SK-MEL-5 (cell line): Measurements from ENCODE around the gene IL3. TPM values are rescaled to one million over a fixed set of nuclear protein-coding genes. Genes with fewer than 3 reads are reported as not detected.

Experiments used
- DNase-seq: peaks from one replicate; pipeline ENCODE4 v3.0.0-alpha.2; 2016; ENCODE audit warnings: low read depth, low spot score
- in situ Hi-C: cut with HindIII; loops from 2 replicates; pipeline ENCODE4 v1.10.0; 2016; ENCODE audit warnings: low sequenced_read_pairs, high pct_unique_total_duplicates, low pct_unique_long_range_greater_than_20kb
- total RNA-seq: library from RNA; depleted of rRNA; stranded (reverse); fragments of >200 nt; shearing (Covaris generic); gene quantifications from 2 replicates; pipeline ENCODE4 v1.2.3, GENCODE V29; 2014

Gene IL3
- total RNA-seq, 1 experiment from 2014 or later = not detected

DNA sequence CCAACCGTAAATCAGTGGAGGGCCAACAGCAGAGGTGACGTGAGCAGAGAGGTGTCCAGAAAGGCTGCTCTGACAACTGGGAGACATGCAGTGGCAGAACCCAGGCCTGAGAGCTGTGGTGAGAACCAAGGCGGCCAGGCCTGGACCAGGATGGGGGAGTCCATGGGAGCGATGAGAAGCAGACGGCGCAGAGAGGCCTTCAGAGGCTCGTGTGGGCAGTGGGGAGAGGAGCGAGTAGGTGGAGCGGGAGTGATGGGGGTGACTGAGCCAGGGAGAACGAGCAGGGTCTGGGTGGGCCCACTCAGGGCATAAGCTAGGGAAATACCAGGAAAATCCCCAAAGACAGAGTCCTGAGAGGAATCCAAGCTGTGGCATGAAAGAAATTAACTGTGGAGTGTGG, 7.9 kb upstream of the IL3 start:
- no peak for DNase-seq
- in situ Hi-C loops = no loop called here

DNA sequence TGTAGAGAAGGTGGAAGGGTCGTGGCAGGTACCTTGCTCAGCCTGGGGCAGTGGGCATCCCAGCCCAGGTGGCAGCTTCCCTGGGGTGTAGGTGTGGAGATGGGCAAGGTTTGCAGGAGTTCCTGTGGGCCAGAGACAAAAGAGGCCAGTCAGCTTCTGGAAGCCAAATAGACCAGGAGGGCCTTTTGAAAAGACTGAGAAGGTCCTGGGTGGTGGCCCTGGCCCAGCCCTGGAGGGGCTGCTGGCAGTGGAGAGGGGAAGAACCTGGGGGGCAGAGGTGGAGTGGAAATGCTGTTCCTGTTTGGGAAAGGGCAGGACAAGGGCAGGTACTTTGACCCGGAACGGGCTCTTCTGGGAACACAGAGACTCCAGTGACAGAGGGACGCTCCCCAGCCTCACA, 7.0 kb upstream of the IL3 start:
- in situ Hi-C loops = no loop called here
- DNase-seq = no peak

DNA sequence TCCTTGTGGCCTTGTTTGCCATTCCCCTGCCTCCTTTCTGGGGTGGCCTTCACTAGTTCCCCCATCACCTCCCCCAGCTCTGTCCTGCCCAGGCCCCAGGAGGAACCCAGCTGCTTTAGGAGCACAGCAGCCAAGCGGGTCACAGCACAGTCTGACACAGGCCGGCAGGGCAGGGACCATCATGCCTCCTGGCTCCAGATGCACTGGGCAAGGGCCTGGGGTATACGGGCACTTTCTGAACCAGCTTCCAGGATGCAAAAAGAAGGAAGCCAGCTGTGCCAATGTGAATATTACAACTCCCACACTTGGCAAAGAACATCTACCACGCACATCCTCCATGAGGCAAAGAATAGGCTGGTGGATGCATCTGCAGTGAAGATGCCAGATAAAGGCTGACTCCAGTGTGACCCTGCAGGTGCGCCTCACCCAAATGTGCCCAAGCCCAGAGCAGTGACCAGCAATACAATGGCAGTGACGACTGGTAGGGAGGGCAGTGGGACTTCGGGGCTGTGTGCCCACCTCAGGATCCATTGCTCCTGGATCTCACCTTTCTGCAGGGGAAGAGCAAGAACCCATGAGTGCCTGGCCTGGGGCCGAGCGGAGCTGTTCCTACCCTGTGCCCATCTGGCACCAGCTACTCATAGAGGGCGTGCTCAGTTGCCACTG, 6.3 kb upstream of the IL3 start:
- DNase-seq = no peak
- in situ Hi-C loops = no loop called here

DNA sequence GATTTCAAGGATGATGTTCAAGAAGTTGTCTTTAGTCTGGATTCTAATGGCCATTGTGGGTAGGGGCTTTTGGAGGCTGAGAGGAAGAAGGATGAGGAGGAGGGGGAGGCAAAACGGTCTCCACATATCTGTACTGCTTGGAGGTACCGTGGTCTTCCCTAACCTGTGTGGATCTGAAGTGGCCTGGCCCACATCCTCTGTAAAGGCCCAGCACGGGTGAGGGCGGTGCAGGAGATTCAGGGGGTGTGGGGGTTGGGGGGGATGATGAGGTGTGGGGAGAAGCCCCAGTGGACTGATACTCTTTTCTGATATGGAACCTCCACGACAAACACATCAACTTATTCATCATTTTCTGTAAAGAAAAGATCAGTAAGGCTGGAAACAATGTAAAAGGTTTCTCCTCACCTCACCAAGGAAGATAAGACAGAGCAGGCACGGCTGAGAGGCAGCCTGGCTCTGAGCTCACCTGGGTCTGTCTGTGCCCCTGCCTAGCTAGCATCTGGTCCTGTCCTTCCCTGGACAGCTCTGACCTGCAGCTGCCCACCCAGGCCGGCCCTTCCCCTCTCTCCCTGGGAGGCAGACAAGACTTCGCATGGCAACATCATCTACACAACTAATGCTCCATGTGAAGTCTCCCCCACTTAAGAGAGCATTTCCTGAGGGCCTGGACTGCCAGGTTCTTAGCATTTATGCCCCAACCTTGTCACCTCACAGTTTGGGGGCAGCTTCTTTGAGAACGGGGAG, 5.6 kb upstream of the IL3 start:
- no peak for DNase-seq
- in situ Hi-C loops = no loop called here

DNA sequence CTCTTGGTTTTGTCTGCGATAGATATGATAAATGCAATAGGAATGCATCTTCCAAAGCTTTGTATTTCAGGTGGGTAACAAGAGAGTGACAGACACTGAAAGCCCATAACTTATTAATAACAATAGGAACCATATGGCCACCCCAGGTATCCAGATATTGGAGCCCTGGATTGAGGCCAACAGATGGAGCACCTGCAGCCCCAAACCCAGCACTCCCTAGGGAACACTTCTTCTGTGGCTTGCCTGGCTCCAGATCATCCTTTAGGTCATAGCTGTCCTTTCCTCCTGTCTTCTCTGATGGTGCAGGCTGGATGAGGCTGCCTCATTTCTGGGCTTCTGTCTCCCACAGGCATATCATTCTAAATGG, 5.0 kb upstream of the IL3 start:
- in situ Hi-C loops = no loop called here
- DNase-seq = no peak

DNA sequence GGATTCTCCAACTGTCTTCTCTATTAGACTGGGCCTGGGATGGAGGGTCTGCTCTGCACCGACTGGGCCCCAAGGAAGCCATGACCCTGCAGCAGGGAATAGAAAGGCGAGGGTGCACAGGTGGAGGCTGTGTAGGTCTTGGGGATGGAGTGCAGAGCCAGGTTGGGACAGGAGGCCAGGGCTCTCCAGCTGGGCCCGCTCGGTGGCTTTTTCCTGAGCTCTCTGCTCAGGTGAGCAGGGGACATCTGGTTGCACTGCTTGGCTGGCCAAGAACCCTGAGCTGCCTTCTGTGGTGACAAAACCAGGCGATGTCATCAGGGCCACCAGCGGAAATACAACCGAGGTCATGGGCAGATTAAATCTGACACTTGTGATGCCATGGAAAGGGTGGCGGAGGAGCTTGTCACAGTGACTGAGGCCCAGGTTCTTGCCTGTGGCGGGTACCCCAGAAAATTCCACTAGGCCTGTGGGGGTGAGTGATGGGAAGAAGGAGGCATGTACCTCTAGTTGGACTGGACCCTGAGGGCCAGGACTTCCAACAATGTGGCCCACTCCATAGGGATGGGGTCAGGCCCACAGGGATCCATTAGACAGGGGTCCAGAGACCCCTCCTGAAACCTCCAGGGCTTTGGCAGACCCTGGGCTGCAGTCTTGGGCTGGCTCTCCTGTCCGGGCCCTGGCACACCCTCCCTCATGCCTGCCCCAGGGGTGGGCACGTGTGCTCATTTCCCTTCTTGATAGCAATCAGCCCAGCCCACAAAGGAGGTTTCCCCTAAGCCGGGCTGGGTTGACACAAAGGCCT, 4.4 kb upstream of the IL3 start:
- no peak for DNase-seq
- in situ Hi-C loops = no loop called here

DNA sequence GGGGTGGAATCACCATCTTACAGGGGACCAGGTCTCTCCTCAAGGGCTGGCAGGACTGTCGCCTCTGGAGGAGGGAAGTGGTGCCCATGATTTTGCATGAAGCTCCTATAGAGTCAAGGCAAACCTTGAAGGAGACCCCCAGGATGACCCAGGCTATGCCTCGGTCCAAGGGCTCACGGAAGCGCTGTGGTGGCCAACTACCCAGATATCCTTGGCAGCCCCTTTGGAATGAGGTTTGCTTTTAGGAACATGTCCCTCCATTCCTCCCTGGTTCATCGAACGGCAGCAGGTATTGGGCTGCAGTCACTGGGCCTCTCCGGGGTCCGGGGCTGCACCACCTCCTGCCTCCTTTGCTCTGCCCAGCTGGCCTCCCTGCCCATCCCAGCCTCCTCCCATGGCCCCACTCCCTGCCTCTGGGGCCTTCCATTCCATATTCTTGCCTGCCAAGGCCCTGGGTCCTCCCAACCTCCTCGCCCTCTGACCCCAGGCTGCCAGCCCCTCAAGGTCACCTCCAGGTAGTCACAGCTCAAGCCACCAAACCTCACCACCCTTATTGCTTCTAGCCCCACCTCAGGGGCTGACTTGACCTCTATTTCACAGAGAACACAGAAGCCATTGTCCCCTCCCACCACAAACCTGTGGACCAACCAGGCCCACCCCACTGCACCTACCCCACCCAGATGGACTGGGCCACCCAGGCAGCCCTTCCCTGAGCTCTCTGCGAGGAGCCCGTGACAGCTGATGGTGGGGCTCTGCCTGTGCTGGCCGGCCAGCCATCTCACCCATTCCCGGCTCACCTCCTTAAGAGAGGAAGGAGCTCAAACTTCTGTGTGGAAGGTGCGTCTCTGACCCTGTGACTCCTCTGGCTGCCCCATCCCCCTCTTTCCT, 3.6 kb upstream of the IL3 start:
- no peak for DNase-seq
- in situ Hi-C loops = no loop called here

DNA sequence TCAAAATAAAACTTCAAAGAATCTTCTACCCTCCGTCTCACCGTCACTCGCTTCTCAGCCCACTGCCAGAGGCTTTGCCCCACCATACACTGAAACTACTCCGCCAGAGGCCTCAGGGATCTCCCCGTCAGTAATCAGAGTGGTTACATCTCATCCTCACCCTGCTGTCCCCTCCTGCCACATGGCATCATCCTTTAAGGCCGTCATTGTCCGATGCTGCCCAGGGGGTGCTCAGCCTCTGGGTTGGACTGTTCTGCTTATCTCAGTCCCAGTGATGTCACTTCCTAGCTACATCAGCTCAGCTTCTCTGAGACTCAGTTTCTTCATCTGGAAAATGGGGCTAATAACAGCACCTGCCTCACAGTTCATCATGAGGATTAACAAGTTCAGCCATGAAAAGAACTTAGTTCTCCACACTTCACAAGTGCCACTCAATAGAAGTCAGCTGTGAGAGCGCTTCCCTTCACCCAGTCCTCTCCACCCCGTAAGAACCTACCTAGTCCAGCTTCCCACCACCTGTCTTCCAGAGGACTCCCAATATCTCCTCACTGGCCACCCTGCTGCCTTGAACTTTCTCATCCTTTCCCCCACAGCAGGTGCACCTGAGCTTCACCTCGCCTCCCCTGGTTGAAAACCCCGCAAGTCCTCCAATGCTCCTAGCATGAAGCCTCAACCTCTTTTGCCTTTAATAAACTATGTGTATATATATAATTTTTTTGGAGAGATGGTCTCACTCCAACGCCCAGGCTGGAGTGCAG, 2.8 kb upstream of the IL3 start:
- in situ Hi-C loops = no loop called here
- no peak for DNase-seq

DNA sequence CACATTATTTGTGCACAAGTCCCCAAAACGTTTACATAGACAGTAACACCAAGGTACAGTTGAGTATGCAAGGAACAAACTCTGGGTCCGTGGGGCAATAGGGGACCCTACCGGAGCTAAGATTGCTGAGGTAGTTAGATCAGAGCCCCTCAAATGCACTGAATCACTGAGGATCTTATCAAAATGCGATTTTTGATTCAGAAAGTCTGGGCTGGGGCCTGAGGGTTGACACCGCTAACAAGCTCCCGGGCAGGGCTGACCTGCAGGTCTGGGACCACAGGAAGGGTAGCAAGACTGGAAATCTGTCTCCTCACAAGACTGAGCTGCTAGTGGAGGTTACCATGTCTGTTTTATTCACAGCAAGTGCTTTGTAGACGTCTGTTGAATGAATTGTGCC, 1.8 kb upstream of the IL3 start:
- in situ Hi-C loops = no loop called here
- no peak for DNase-seq

DNA sequence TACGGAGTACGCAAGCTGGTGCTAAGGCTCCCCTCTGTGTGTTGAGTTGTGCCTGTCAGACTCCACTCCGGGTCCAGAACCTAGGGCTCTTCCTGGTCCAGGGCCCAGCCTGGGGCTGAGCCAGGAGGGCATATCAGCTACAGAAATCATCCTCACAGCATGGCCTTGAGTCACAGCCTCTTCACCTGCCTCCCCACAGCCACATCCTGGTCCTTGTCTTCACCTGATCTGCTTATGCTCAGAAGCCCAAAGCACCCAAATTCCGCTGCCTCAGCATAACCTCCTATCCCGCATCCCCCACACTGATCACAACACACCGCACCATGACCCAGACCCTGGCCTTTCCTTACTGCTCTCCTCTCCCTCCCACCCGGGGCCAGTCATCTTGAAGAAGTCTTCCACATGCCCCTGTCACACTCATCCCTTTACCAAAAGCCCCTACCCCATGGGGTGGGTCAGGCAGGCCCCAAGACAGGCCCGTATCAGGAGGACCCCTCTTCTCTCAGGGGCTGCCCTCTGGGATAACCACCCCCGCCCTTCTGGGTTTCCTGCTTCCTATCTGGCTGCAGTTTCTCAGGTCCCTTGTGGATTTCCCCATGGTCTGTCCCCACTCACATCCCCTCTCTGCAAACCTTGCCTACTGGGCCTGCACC, 1.3 kb upstream of the IL3 start:
- in situ Hi-C loops = no loop called here
- no peak for DNase-seq

DNA sequence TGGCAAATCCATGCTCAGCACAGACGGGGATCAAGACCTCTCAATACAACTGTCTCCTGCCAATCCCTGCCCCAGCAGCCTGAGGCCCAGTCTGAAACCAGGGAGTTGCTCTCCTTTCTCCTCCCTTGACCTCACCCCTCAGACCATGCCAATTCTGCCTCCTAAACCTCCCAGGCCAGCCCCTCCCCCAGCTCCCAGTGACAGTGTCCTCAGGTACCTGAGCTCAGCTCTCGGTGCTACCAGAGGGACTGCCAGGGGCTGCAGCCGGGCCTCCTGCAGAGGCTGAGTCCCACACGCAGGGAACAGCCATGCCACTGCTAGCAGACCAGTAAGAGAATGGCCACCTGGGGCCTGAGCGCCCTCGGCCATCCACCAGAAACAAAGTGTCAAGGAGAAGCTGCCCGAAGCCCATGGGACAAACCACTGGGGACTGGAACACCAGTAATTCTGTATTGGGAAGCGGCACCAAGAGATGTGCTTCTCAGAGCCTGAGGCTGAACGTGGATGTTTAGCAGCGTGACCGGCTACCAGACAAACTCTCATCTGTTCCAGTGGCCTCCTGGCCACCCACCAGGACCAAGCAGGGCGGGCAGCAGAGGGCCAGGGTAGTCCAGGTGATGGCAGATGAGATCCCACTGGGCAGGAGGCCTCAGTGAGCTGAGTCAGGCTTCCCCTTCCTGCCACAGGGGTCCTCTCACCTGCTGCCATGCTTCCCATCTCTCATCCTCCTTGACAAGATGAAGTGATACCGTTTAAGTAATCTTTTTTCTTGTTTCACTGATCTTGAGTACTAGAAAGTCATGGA, 557 bp upstream of the IL3 start:
- in situ Hi-C loops = no loop called here

DNA sequence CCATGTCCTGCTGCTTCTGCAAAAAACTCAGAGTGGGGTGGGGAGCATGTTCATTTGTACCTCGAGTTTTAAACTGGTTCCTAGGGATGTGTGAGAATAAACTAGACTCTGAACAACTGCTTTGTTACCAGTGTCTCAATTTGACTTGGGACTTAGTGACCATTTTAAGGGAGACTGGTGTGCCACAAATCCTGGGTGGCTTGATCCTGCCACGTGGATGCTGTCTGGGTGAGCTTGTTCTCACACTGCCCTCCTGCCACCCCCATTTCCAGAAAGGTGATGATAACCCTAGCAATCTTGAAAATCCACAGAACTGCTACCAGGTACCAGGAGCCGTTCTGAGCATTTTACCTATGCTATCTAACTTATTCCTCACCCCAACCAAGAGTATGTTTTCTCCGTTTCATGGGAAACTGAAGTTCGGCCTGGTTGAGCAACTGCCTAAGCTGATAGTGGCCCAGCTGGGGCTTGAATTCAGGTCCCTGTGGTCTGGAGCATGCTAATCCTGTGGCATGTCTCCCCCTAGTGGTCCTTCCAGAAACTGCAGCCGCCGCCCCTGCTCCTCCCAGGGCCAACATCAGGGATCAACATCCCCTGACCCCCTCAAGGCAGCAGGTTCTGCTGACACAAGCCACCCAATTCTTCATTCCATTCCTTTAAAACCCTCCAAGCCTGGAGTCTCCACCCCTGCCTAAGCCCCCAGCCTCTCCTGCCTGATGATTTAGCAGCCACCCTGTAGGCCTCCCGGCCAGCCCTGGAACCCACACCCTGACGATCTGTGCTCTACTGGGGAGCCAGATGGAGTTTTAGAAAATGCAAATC, 2.8 kb downstream of the IL3 start:
- in situ Hi-C loops = no loop called here
- DNase-seq = peak; percentile 66

More for the DNA sequence above, 557 bp upstream of the IL3 start:
- DNase-seq = no peak

DNA sequence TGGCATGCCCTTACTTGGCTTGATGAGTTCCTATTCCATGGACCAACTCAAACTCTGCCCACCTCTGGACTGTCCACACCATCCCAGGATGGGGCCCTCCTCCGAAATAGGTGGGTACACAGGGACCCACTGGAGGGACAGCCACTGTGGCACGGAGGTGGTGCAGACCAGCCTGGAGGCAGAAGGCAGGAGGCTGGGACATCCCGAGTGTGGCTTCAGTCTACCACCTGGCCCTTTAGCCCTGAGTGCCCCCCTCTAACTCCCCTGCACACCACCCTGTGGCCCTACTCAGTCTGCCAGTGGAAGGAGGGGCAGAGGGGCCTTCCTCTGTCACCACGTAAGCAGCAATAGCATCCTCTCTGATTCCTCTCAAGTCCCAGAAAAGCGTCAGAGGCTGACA, 3.7 kb downstream of the IL3 start:
- in situ Hi-C loops = no loop called here
- DNase-seq = no peak

DNA sequence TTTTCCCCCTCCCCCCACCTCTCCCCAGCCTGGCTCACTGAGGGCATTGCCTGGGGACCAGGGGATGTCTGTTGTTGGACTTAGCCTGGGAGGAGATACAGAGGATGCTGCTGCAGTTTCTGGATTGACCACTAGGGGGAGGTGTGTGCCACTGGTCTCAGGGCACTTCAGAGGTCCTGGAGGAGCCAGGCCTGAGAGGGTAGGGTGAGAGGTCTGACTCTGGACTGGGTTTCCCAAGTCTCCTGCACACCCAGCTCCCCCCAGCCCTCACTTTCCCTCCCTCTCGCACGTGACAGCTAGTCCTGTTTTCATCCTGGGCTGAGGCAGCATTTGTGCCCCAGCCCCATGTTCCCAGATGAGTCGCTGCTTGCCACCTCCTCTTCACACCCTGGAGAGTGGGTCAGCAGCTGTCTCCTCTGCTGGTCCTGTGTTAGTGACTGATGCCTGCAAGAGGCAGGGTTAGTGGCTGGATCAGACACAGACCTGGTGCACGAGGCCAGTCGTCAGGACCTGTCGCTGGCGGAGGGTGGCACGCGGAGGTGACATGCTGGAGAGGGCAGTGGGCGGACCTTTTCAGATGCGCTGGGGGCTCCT, 4.4 kb downstream of the IL3 start:
- in situ Hi-C loops = no loop called here
- DNase-seq = peak; percentile 83

DNA sequence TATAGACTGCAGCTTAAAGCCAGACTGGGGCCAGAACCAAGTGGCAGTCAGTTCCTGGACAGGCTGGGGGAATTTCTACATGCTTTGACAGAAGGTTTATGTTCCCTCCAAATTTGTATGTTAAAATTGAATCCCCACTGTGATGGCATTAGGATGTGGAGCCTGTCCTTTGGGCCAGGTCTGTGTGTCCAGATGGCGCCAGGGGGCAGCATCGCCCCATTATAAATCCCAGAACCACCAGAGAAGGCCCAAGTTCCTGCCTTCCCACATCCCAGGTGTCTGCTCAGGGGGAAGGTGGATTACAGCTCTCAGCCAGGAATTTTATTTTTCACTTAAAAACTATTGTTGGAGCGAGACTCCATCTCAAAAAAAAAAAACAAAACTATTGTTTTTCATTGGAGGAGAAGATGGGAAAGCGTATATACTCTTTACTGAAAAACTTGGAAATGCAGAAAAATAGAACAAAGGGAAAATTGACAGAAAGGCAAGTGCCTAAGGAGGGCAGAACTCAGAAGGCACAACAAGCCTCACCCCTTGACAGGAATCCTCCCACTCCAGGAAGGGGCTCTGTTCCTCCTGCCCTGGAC, 5.0 kb downstream of the IL3 start:
- DNase-seq = peak; percentile 70
- in situ Hi-C loops = no loop called here
